ENCODE measurements around the gene GPRIN3.

The GPRIN3 gene

GRCh38 chr4:89193843-89194242 is 113.8 kb downstream of the GPRIN3 start:
- no peak for TF ChIP-seq CTCF (IDR thresholded peaks at IDR 0.05; ENCODE audit: extremely low read depth, insufficient read depth, missing control alignments)

More at GRCh38 chr4:89193843-89194242, 113.8 kb downstream of the GPRIN3 start:
- no peak for DNase-seq (ENCODE audit: low spot score)
- in situ Hi-C loops (cut with MboI; ENCODE audit: low pct_unique_long_range_greater_than_20kb, low sequenced_read_pairs, unreplicated experiment): no loop called here
